HEK293T (cell line): ENCODE data around the gene TMEM134.

Source experiments
- BHLHE40 ChIP-seq: fragments of 450-650 bp; IDR thresholded peaks from 2 replicates; pipeline ENCODE4 v1.6.1; 2016; ENCODE audit warnings: mild to moderate bottlenecking, moderate library complexity, borderline replicate concordance
- FOXM1 ChIP-seq: fragments of 450-650 bp; IDR thresholded peaks from 2 replicates; pipeline ENCODE4 v1.6.1; 2017; ENCODE audit warnings: mild to moderate bottlenecking, borderline replicate concordance
- TARDBP ChIP-seq: fragments of 450-650 bp; IDR thresholded peaks from 2 replicates; pipeline ENCODE4 v1.6.1; 2016

DNA sequence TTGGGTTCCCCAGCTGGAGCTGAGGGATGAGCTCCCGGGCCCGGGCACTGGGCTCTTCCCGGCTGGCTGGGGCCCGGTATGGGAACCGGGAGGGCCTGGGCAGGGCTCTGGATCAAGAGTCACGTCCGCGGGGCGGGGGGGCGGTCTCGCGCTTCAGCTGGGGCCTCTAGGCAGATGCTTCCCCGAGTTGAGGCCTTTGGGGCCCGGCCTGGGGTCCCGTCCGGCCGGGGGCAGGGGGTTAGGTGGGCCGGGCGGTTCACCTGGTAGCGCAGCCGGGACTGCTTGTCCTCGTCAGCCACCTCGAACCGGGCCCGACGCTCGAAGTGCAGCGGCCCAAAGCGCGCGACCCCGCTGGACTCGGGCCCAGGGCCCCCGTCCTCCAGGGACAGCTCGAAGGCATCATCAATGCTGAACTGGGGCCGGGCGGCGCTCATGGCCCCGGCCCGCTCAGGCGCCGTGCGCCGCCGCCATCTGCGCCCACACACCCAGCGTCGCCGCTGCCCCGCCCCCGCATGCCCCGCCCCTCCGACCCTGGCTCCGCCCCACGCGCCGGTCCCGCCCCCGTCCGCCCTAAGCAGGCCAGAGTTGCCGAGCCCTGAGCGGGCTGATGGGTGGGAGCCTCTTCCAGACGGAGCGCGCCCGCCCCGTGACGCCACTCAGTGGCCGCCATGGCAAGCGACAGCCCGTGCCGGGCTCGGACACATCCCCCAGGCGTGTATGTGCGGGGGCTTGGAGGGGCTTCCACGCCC lies at the start of gene TMEM134:
- TF ChIP-seq TARDBP = no peak
- no peak for TF ChIP-seq BHLHE40
- no peak for TF ChIP-seq FOXM1
